B cell (primary cell): ENCODE data around the gene TMBIM6.

Experiments used
- EZH2 ChIP-seq: IDR thresholded peaks from 2 replicates; pipeline ENCODE4 v1.6.1; 2012; ENCODE audit warnings: borderline replicate concordance, low read depth, mild to moderate bottlenecking, moderate library complexity, low read length; ENCODE audit not compliant: insufficient read depth, poor library complexity, severe bottlenecking
- TF ChIP-seq, protein P1 (sequence below): fragments of 200-600 bp; IDR thresholded peaks from one replicate; pipeline ENCODE4 v1.8.0; 2022; ENCODE audit warnings: antibody characterized with exemption, mild to moderate bottlenecking

GRCh38 chr12:49811961-49812401 is 70.6 kb downstream of the TMBIM6 start:
- TF ChIP-seq, protein P1, sequence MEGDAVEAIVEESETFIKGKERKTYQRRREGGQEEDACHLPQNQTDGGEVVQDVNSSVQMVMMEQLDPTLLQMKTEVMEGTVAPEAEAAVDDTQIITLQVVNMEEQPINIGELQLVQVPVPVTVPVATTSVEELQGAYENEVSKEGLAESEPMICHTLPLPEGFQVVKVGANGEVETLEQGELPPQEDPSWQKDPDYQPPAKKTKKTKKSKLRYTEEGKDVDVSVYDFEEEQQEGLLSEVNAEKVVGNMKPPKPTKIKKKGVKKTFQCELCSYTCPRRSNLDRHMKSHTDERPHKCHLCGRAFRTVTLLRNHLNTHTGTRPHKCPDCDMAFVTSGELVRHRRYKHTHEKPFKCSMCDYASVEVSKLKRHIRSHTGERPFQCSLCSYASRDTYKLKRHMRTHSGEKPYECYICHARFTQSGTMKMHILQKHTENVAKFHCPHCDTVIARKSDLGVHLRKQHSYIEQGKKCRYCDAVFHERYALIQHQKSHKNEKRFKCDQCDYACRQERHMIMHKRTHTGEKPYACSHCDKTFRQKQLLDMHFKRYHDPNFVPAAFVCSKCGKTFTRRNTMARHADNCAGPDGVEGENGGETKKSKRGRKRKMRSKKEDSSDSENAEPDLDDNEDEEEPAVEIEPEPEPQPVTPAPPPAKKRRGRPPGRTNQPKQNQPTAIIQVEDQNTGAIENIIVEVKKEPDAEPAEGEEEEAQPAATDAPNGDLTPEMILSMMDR = no peak
- no peak for TF ChIP-seq EZH2
